WTC11 (cell line): ENCODE data around the gene TMEM121B. TPM values are rescaled to one million over a fixed set of nuclear protein-coding genes. Genes with fewer than 3 reads are reported as not detected.

Source experiments
- ATAC-seq: fragments of 200-7000 bp; cut with Tn5 transposase; 2 replicates; pipeline ENCODE4 v1.10.0; 2021; ENCODE audit warnings: mild to moderate bottlenecking, moderate library complexity
- CTCF ChIA-PET: fragments of 300-600 bp; sonication (Branson Sonifier 250); formaldehyde crosslinking; loops from one replicate; lab custom pipeline; 2021; ENCODE audit warnings: antibody characterized with exemption; lab: Charles Lee
- POLR2A ChIA-PET: fragments of 350-600 bp; sonication (Branson Sonifier 250); formaldehyde crosslinking; loops from one replicate; lab custom pipeline; 2021; ENCODE audit warnings: antibody characterized with exemption; lab: Charles Lee
- DNase-seq: peaks from one replicate; pipeline ENCODE4 v3.0.0; 2021; ENCODE audit warnings: low spot score
- H3K27ac Mint-ChIP-seq: 2 replicates; pipeline ENCODE4 v1.8.0; 2021; ENCODE audit warnings: mixed read lengths
- H3K27me3 Mint-ChIP-seq: 2 replicates; pipeline ENCODE4 v1.8.0; 2021; ENCODE audit warnings: low read depth, mild to moderate bottlenecking, moderate library complexity, mixed read lengths
- H3K36me3 Mint-ChIP-seq: 2 replicates; pipeline ENCODE4 v1.8.0; 2021; ENCODE audit warnings: mixed read lengths
- H3K4me1 Mint-ChIP-seq: 2 replicates; pipeline ENCODE4 v1.8.0; 2022; ENCODE audit warnings: mixed read lengths
- H3K4me3 Mint-ChIP-seq: 2 replicates; pipeline ENCODE4 v1.8.0; 2021; ENCODE audit warnings: mild to moderate bottlenecking, moderate library complexity, mixed read lengths
- H3K9me3 Mint-ChIP-seq: 2 replicates; pipeline ENCODE4 v1.8.0; 2021; ENCODE audit warnings: mixed read lengths
- ATF1 ChIP-seq: sonication (generic); formaldehyde crosslinking; IDR thresholded peaks from 2 replicates; pipeline ENCODE4 v1.8.1; 2023; ENCODE audit warnings: mild to moderate bottlenecking, moderate library complexity, missing genetic modification reagents
- CREM ChIP-seq: sonication (generic); formaldehyde crosslinking; IDR thresholded peaks from 2 replicates; pipeline ENCODE4 v1.8.1; 2022; ENCODE audit warnings: mild to moderate bottlenecking, missing genetic modification reagents, moderate library complexity
- EMX1 ChIP-seq: fragments of 250-450 bp; sonication (Bioruptor Pico); IDR thresholded peaks from 2 replicates; pipeline ENCODE4 v1.8.0; 2021; ENCODE audit warnings: mild to moderate bottlenecking
- FOXK1 ChIP-seq: sonication (generic); formaldehyde crosslinking; IDR thresholded peaks from 2 replicates; pipeline ENCODE4 v1.8.0; 2022; ENCODE audit warnings: mild to moderate bottlenecking, moderate library complexity, missing genetic modification reagents
- JAZF1 ChIP-seq: fragments of 250-450 bp; sonication (Bioruptor Pico); IDR thresholded peaks from 2 replicates; pipeline ENCODE4 v1.9.0; 2021; ENCODE audit warnings: moderate library complexity, mild to moderate bottlenecking, inconsistent platforms
- NFATC4 ChIP-seq: fragments of 250-450 bp; sonication (Bioruptor Pico); IDR thresholded peaks from 2 replicates; pipeline ENCODE4 v1.9.0; 2021; ENCODE audit warnings: mild to moderate bottlenecking
- NR2C2 ChIP-seq: sonication (generic); formaldehyde crosslinking; IDR thresholded peaks from 2 replicates; pipeline ENCODE4 v1.8.0; 2022; ENCODE audit warnings: mild to moderate bottlenecking, missing genetic modification reagents
- RELA ChIP-seq: sonication (generic); formaldehyde crosslinking; IDR thresholded peaks from 2 replicates; pipeline ENCODE4 v1.8.1; 2022; ENCODE audit warnings: missing genetic modification reagents, mild to moderate bottlenecking, borderline replicate concordance
- SMAD3 ChIP-seq: sonication (generic); formaldehyde crosslinking; IDR thresholded peaks from 2 replicates; pipeline ENCODE4 v1.8.0; 2022; ENCODE audit warnings: missing genetic modification reagents, mild to moderate bottlenecking, borderline replicate concordance
- ZBTB21 ChIP-seq: sonication (generic); formaldehyde crosslinking; IDR thresholded peaks from 2 replicates; pipeline ENCODE4 v1.8.1; 2023; ENCODE audit warnings: mild to moderate bottlenecking, missing genetic modification reagents, borderline replicate concordance
- ZNF219 ChIP-seq: sonication (generic); formaldehyde crosslinking; IDR thresholded peaks from 2 replicates; pipeline ENCODE4 v1.8.0; 2023; ENCODE audit warnings: missing genetic modification reagents, mild to moderate bottlenecking, borderline replicate concordance
- total RNA-seq: library from RNA; stranded (reverse); gene quantifications from 3 replicates; pipeline ENCODE4 v1.2.3, GENCODE V29; 2021
- TF ChIP-seq, protein P1 (sequence below): sonication (generic); formaldehyde crosslinking; IDR thresholded peaks from 2 replicates; pipeline ENCODE4 v1.8.0; 2022; ENCODE audit warnings: mild to moderate bottlenecking, missing genetic modification reagents
- TF ChIP-seq, protein P2 (sequence below): fragments of 250-450 bp; sonication (Bioruptor Pico); conservative IDR thresholded peaks from 2 replicates; pipeline ENCODE4 v1.9.0; 2021; ENCODE audit warnings: mild to moderate bottlenecking
- TF ChIP-seq, protein P3 (sequence below): fragments of 250-450 bp; sonication (Bioruptor Pico); IDR thresholded peaks from 2 replicates; pipeline ENCODE4 v1.8.0; 2021; ENCODE audit warnings: mild to moderate bottlenecking
- TF ChIP-seq, protein P4 (sequence below): fragments of 250-450 bp; sonication (Bioruptor Pico); IDR thresholded peaks from 2 replicates; pipeline ENCODE4 v1.9.0; 2021; ENCODE audit warnings: moderate library complexity, mild to moderate bottlenecking, inconsistent platforms, borderline replicate concordance
- TF ChIP-seq, protein P5 (sequence below): sonication (generic); formaldehyde crosslinking; IDR thresholded peaks from 2 replicates; pipeline ENCODE4 v1.8.0; 2022; ENCODE audit warnings: missing genetic modification reagents
- TF ChIP-seq, protein P6 (sequence below): sonication (generic); formaldehyde crosslinking; conservative IDR thresholded peaks from 2 replicates; pipeline ENCODE4 v1.8.1; 2023; ENCODE audit warnings: mild to moderate bottlenecking, low read depth, missing genetic modification reagents, moderate library complexity
- TF ChIP-seq, protein P7 (sequence below): sonication (generic); formaldehyde crosslinking; IDR thresholded peaks from 2 replicates; pipeline ENCODE4 v1.8.0; 2022; ENCODE audit warnings: mild to moderate bottlenecking, missing genetic modification reagents

Gene TMEM121B
- total RNA-seq, 1 experiment from 2014 or later = 7.5 TPM

DNA sequence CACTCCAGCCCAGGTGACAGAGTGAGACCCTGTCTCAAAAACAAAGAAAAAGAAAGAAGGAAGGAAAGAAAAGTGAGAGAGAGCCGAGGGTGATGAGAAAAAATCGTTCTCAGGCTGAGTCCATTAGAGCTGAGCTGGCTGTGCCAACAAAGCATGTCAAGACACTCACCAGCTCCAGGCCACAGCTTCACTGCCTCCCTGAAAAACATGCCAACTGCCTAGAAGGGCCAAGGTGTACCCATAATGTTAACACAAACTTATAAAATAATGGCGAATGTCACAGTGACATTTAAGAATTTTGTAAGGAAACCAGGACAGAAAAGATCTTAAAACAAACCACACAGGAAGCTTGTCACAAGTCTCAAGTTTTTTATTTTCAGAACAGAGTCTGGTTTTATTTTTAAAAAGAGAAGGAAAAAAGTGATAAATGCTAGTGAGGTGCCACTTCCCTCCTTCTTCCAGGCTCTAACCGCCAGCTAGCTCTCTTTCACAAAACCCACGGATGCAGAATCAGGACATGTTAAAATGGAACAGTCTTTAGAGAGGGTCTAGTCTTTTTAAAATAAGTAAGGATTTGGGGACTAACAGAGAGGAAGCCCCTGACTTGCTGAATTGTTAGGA, 5.1 kb downstream of the TMEM121B start:
- Mint-ChIP-seq H3K4me1 (peaks cover 21% of the 10 kb centered on the region), H3K27me3 (peaks cover 3% of the 10 kb centered on the region; the same call in 1 of the 2 replicates), H3K27ac (no peak overlapping the region; the same call in 1 of the 2 replicates), H3K4me3 (no peak overlapping the region), H3K9me3 (no peaks in the 10 kb centered on the region), H3K36me3 (no peaks in the 10 kb centered on the region)
- POLR2A ChIA-PET = interaction anchor here (0.6 to 1.0 kb wide), 2 partner anchors 36 to 554 kb away, joined by 3 to 5 read pairs; no protein-coding TSS in a partner anchor
- CTCF ChIA-PET = interaction anchor here (1.3 to 2.9 kb wide), 7 partner anchors 16 to 442 kb away, joined by 3 to 10 read pairs (median 6); no protein-coding TSS in a partner anchor
- no peak for DNase-seq
- TF ChIP-seq, protein P1, sequence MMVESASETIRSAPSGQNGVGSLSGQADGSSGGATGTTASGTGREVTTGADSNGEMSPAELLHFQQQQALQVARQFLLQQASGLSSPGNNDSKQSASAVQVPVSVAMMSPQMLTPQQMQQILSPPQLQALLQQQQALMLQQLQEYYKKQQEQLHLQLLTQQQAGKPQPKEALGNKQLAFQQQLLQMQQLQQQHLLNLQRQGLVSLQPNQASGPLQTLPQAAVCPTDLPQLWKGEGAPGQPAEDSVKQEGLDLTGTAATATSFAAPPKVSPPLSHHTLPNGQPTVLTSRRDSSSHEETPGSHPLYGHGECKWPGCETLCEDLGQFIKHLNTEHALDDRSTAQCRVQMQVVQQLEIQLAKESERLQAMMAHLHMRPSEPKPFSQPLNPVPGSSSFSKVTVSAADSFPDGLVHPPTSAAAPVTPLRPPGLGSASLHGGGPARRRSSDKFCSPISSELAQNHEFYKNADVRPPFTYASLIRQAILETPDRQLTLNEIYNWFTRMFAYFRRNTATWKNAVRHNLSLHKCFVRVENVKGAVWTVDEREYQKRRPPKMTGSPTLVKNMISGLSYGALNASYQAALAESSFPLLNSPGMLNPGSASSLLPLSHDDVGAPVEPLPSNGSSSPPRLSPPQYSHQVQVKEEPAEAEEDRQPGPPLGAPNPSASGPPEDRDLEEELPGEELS (CRISPR knock-in tag) = no peak
- TF ChIP-seq RELA (CRISPR knock-in tag) (no peak), NFATC4 (CRISPR knock-in tag) (no peak)
- no peak for ATAC-seq

DNA sequence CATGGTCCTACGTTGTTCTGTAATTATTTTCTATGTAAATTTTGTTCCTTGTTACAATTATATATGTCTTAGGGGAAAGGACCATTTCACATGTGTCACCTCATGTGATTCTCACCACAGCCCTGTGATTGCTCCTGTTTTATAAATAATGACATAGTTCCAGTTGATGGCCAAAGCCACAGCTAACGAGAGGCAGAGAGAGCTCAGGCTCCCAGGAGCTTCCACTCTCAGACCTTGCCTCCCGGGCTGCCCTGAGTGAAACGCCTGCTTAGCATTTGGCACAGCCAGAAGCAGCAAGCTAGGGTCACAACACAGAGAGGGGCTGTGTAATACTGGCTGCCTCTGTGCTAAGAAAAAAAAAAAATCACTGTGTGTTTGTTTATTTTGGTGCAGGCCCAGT, 5.9 kb downstream of the TMEM121B start:
- peaks cover 23% of the 10 kb centered on the region for H3K4me1 Mint-ChIP-seq
- TF ChIP-seq FOXK1 (CRISPR knock-in tag) (no peak), SMAD3 (CRISPR knock-in tag) (no peak), ZBTB21 (CRISPR knock-in tag) (no peak), EMX1 (CRISPR knock-in tag) (no peak), ZNF219 (CRISPR knock-in tag) (no peak), ATF1 (CRISPR knock-in tag) (no peak), NR2C2 (CRISPR knock-in tag) (no peak), CREM (CRISPR knock-in tag) (no peak), JAZF1 (CRISPR knock-in tag) (no peak)
- TF ChIP-seq, protein P2, sequence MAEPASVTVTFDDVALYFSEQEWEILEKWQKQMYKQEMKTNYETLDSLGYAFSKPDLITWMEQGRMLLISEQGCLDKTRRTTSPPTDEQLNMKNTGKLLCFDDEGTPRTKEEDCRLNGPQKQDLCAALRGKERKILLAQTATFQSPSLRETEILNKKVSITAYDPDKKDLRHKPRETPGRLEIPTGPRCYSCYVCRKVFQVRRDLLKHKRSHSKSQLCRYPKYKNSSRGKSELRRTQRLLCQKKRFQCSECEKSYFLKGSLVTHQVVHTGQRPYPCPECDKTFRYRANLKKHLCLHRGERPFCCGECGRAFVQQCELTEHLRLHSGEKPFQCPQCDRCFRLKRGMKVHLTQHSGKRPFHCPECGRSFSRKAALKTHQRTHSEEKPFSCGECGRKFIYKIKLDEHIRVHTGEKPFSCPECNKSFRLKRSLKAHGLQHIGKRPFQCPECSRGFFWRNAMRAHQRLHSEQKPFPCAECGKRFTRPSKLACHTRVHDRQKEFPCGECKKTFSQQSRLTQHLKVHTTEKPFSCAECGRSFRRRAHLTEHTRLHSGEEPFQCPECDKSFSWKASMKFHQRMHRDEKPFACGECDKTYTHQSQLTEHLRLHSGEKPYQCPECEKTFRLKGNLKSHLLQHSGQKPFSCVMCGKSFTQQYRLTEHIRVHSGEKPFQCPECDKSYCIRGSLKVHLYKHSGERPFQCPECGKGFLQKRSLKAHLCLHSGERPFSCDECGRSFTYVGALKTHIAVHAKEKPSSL (CRISPR knock-in tag) = no peak
- TF ChIP-seq, protein P3, sequence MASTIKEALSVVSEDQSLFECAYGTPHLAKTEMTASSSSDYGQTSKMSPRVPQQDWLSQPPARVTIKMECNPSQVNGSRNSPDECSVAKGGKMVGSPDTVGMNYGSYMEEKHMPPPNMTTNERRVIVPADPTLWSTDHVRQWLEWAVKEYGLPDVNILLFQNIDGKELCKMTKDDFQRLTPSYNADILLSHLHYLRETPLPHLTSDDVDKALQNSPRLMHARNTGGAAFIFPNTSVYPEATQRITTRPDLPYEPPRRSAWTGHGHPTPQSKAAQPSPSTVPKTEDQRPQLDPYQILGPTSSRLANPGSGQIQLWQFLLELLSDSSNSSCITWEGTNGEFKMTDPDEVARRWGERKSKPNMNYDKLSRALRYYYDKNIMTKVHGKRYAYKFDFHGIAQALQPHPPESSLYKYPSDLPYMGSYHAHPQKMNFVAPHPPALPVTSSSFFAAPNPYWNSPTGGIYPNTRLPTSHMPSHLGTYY (CRISPR knock-in tag) = no peak
- TF ChIP-seq, protein P1 (CRISPR knock-in tag) = no peak
- TF ChIP-seq, protein P4, sequence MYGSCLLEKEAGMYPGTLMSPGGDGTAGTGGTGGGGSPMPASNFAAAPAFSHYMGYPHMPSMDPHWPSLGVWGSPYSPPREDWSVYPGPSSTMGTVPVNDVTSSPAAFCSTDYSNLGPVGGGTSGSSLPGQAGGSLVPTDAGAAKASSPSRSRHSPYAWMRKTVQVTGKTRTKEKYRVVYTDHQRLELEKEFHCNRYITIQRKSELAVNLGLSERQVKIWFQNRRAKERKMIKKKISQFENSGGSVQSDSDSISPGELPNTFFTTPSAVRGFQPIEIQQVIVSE (CRISPR knock-in tag) = no peak
- TF ChIP-seq, protein P5, sequence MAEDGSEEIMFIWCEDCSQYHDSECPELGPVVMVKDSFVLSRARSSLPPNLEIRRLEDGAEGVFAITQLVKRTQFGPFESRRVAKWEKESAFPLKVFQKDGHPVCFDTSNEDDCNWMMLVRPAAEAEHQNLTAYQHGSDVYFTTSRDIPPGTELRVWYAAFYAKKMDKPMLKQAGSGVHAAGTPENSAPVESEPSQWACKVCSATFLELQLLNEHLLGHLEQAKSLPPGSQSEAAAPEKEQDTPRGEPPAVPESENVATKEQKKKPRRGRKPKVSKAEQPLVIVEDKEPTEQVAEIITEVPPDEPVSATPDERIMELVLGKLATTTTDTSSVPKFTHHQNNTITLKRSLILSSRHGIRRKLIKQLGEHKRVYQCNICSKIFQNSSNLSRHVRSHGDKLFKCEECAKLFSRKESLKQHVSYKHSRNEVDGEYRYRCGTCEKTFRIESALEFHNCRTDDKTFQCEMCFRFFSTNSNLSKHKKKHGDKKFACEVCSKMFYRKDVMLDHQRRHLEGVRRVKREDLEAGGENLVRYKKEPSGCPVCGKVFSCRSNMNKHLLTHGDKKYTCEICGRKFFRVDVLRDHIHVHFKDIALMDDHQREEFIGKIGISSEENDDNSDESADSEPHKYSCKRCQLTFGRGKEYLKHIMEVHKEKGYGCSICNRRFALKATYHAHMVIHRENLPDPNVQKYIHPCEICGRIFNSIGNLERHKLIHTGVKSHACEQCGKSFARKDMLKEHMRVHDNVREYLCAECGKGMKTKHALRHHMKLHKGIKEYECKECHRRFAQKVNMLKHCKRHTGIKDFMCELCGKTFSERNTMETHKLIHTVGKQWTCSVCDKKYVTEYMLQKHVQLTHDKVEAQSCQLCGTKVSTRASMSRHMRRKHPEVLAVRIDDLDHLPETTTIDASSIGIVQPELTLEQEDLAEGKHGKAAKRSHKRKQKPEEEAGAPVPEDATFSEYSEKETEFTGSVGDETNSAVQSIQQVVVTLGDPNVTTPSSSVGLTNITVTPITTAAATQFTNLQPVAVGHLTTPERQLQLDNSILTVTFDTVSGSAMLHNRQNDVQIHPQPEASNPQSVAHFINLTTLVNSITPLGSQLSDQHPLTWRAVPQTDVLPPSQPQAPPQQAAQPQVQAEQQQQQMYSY (CRISPR knock-in tag) = no peak
- TF ChIP-seq, protein P6, sequence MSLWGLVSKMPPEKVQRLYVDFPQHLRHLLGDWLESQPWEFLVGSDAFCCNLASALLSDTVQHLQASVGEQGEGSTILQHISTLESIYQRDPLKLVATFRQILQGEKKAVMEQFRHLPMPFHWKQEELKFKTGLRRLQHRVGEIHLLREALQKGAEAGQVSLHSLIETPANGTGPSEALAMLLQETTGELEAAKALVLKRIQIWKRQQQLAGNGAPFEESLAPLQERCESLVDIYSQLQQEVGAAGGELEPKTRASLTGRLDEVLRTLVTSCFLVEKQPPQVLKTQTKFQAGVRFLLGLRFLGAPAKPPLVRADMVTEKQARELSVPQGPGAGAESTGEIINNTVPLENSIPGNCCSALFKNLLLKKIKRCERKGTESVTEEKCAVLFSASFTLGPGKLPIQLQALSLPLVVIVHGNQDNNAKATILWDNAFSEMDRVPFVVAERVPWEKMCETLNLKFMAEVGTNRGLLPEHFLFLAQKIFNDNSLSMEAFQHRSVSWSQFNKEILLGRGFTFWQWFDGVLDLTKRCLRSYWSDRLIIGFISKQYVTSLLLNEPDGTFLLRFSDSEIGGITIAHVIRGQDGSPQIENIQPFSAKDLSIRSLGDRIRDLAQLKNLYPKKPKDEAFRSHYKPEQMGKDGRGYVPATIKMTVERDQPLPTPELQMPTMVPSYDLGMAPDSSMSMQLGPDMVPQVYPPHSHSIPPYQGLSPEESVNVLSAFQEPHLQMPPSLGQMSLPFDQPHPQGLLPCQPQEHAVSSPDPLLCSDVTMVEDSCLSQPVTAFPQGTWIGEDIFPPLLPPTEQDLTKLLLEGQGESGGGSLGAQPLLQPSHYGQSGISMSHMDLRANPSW = no peak
- TF ChIP-seq, protein P7, sequence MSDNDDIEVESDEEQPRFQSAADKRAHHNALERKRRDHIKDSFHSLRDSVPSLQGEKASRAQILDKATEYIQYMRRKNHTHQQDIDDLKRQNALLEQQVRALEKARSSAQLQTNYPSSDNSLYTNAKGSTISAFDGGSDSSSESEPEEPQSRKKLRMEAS (CRISPR knock-in tag) = no peak

More for the DNA sequence above, 5.9 kb downstream of the TMEM121B start:
- CTCF ChIA-PET = interaction anchor here (1.2 to 2.9 kb wide), 3 partner anchors 41 to 119 kb away, joined by 3 to 9 read pairs (median 6); no protein-coding TSS in a partner anchor
- Mint-ChIP-seq H3K27me3 (peaks cover 3% of the 10 kb centered on the region; the same call in 1 of the 2 replicates), H3K4me3 (no peak overlapping the region), H3K9me3 (no peaks in the 10 kb centered on the region), H3K36me3 (no peaks in the 10 kb centered on the region), H3K27ac (no peak overlapping the region)
- ATAC-seq (no peak), DNase-seq (no peak)
- POLR2A ChIA-PET = interaction anchor here (0.6 to 1.0 kb wide), 2 partner anchors 36 to 320 kb away, joined by 3 to 8 read pairs; no protein-coding TSS in a partner anchor
